ENCODE measurements around the gene VPS18. TPM values are rescaled to one million over a fixed set of nuclear protein-coding genes. Genes with fewer than 3 reads are reported as not detected.

The VPS18 gene
- total RNA-seq, 1 experiment from 2014 or later, result 12.6 TPM

DNA sequence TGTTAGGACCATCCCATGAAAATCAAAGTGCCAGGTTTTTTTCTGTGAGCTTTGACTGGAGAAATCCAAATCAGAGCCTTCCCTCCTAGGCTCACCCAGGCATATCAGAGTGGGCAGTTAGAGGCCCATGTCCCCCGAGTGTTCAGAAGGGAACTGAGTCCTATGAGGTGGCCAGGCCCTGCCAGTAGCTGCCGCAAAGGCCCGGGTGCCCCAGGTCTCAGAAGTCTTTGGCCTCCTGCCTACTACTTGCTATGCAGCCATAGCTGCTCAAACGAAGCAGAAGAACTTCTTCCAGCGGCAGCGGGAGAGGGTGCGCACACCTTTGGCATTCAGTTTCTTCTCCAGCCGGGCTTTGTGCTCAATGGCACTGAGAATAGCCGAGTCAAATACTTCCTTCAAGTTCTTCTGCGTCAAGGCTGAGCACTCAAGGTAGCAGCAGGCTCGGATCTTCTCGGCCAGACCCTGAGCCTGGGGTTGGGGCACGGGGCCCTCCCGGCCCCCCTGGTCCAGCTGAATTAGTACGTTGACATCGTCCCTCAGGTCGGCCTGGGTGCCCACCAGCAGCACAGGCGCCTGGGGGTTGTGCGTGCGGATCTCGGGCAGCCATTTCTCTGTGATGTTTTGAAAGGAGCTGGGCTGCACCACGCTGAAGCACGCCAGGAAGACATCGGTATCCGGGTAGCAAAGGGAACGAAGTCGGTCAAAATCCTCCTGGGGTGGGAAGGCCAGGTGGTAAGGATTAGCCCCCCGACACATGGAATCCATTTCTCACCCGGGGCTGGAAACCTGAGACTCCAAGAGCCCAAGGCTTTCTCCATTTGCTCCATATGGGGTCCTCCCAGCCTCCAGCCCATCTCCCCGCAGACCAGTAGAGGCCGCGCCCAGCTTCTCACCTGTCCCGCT, 21.2 kb upstream of the VPS18 start:
- H3K79me2 ChIP-seq (ENCODE audit: low read length), result no peaks in the 10 kb centered on the region
- no peak overlapping the region for H3K27ac ChIP-seq (ENCODE audit: low read length)
- DNase-seq, result no peak
- H3K36me3 ChIP-seq (ENCODE audit: insufficient read depth, low read length), result no peaks in the 10 kb centered on the region
- no peaks in the 10 kb centered on the region for H3K9me3 ChIP-seq (ENCODE audit: low read length)
- H3K4me3 ChIP-seq (ENCODE audit: low read length), result peak overlapping the region; percentile 68
- peak overlapping the region; percentile 68 for H3K9ac ChIP-seq (ENCODE audit: low read length)
- H3K9me2 ChIP-seq (replicated peaks; ENCODE audit: insufficient read depth, low read length), result no peaks in the 10 kb centered on the region
- no peaks in the 10 kb centered on the region for H3K27me3 ChIP-seq (ENCODE audit: low read length)
- peak overlapping the region; percentile 91 for H2AFZ ChIP-seq (ENCODE audit: low read length)
- no peaks in the 10 kb centered on the region for H4K20me1 ChIP-seq (ENCODE audit: insufficient read depth, low read depth, low read length)
- H3K4me2 ChIP-seq (ENCODE audit: low read depth, low read length, poor library complexity, severe bottlenecking), result peak overlapping the region; percentile 82
- peaks cover 22% of the 10 kb centered on the region for H3K4me1 ChIP-seq (ENCODE audit: low read length)

DNA sequence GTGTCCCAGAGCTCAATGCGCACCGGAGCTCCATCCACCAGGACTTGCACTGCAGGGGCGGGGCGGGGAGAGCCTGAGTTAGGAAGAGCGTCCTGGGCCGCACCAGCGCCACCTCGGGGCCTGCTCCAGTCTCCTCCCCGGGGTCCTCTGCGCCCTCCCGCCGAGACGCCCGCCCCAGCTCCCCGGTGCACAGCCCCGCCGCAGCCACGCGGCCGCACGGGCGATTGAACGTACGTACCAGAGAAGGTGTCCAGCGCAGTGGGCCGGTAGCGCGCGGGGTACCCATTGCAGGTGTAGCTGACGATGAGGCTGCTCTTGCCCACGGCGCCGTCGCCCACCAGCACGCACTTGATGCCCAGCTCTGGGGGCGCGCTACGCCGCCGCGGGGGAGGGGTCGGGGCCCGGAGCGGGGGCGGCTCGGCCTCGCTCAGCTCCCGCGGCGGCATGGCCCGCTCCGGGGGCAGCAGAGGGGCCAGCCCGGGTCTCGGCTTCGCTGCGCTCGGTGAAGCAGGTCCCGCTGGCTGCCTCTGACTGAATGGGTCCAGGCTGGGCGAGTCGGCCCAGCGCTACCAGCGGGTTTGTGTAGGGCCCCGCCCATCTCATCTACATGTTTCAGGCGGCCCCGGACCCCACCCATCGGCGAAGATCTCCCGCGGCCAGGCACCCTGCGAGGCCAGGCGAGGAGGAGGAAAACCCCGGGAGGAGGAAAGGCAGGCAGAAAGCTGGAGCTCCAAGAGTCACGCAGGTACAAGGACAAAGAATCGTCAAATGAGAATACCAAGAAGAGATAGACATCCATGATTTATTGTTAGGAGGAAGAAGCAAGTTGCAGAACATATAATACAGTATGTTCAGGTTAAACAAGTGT, 20.3 kb upstream of the VPS18 start, which contains the start of gene RHOV:
Gene RHOV (minus strand): TSS at position 541 of the 868 bp plus-strand sequence. CDS start 95 bp downstream, at position 446.
- H3K9me3 ChIP-seq (ENCODE audit: low read length), result no peaks in the 10 kb centered on the region
- H3K9me2 ChIP-seq (replicated peaks; ENCODE audit: insufficient read depth, low read length), result no peaks in the 10 kb centered on the region
- H3K36me3 ChIP-seq (ENCODE audit: insufficient read depth, low read length), result no peaks in the 10 kb centered on the region
- H3K9ac ChIP-seq (ENCODE audit: low read length), result peak within 1 kb of the TSS; percentile 68
- no peak within 1 kb of the TSS for H3K27ac ChIP-seq (ENCODE audit: low read length)
- H4K20me1 ChIP-seq (ENCODE audit: insufficient read depth, low read depth, low read length), result no peaks in the 10 kb centered on the region
- no peaks in the 10 kb centered on the region for H3K79me2 ChIP-seq (ENCODE audit: low read length)
- H3K4me3 ChIP-seq (ENCODE audit: low read length), result peak within 1 kb of the TSS; percentile 68
- H3K4me1 ChIP-seq (ENCODE audit: low read length), result peaks cover 22% of the 10 kb centered on the region
- H2AFZ ChIP-seq (ENCODE audit: low read length), result peak within 1 kb of the TSS; percentile 91
- peak; percentile 77 for DNase-seq
- peak within 1 kb of the TSS; percentile 82 for H3K4me2 ChIP-seq (ENCODE audit: low read depth, low read length, poor library complexity, severe bottlenecking)
- no peaks in the 10 kb centered on the region for H3K27me3 ChIP-seq (ENCODE audit: low read length)

DNA sequence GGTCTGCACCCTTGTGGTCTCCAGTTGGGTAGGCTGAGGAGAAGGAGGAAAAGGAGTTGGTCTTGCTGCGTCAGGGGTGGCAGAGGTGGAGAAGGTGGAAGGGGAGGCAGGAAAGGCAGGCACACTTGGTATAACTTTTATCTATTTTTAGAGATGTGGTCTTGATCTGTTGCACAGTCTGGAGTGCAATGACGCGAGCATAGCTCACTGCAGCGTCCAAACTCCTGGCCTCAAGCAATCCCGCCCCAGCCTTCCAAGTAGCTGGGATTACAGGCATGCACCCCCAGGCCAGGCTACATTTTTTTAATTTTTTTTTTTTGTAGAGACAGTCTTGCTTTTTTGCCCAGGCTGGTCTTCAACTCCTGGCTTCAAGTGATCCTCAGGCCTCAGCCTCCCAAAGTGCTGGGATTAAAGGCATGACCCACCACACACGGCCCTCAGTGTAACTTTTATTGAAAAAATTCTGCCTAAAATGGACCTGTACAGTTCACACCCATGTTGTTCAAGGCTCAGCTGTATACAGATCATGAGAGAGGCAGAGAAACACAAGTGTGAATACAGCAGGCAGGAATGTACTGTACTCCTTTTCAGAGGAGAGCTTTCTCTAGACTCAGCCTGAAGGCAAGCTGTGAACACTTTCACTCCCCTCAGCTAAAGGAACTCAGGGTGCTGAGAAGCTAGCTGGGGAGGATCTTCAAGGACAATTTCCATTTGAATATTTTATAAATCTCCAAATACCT, 18.1 kb upstream of the VPS18 start:
- Histone ChIP-seq H3K9ac (ENCODE audit: low read length) (no peak overlapping the region), H4K20me1 (ENCODE audit: insufficient read depth, low read depth, low read length) (no peaks in the 10 kb centered on the region), H3K36me3 (ENCODE audit: insufficient read depth, low read length) (no peaks in the 10 kb centered on the region), H3K4me1 (ENCODE audit: low read length) (peaks cover 22% of the 10 kb centered on the region), H3K9me3 (ENCODE audit: low read length) (no peaks in the 10 kb centered on the region), H2AFZ (ENCODE audit: low read length) (no peak overlapping the region), H3K27me3 (ENCODE audit: low read length) (no peaks in the 10 kb centered on the region), H3K4me2 (ENCODE audit: low read depth, low read length, poor library complexity, severe bottlenecking) (no peak overlapping the region), H3K9me2 (replicated peaks; ENCODE audit: insufficient read depth, low read length) (no peaks in the 10 kb centered on the region), H3K4me3 (ENCODE audit: low read length) (no peak overlapping the region), H3K79me2 (ENCODE audit: low read length) (no peaks in the 10 kb centered on the region), H3K27ac (ENCODE audit: low read length) (no peak overlapping the region)
- no peak for DNase-seq

- no peaks in the 10 kb centered on the region for H3K36me3 ChIP-seq (ENCODE audit: insufficient read depth, low read length)
- no peaks in the 10 kb centered on the region for H3K79me2 ChIP-seq (ENCODE audit: low read length)
- H3K4me1 ChIP-seq (ENCODE audit: low read length), result peaks cover 13% of the 10 kb centered on the region
- H3K9me3 ChIP-seq (ENCODE audit: low read length), result no peaks in the 10 kb centered on the region
- no peak overlapping the region for H3K4me2 ChIP-seq (ENCODE audit: low read depth, low read length, poor library complexity, severe bottlenecking)
- H3K27me3 ChIP-seq (ENCODE audit: low read length), result no peaks in the 10 kb centered on the region
- no peak for DNase-seq
- H3K9me2 ChIP-seq (replicated peaks; ENCODE audit: insufficient read depth, low read length), result no peaks in the 10 kb centered on the region
- H4K20me1 ChIP-seq (ENCODE audit: insufficient read depth, low read depth, low read length), result no peaks in the 10 kb centered on the region
- H3K9ac ChIP-seq (ENCODE audit: low read length), result no peak overlapping the region
- no peak overlapping the region for H3K4me3 ChIP-seq (ENCODE audit: low read length)
- H2AFZ ChIP-seq (ENCODE audit: low read length), result no peak overlapping the region
- H3K27ac ChIP-seq (ENCODE audit: low read length), result no peak overlapping the region
These were observed 16.6 kb upstream of the VPS18 start for GRCh38 chr15:40877694-40878093.

GRCh38 chr15:40878785-40879184, 15.5 kb upstream of the VPS18 start:
- peaks cover 8% of the 10 kb centered on the region for H3K4me1 ChIP-seq (ENCODE audit: low read length)
- no peak overlapping the region for H2AFZ ChIP-seq (ENCODE audit: low read length)
- no peak for DNase-seq
- H3K4me3 ChIP-seq (ENCODE audit: low read length), result no peak overlapping the region
- H3K9ac ChIP-seq (ENCODE audit: low read length), result no peak overlapping the region
- no peaks in the 10 kb centered on the region for H4K20me1 ChIP-seq (ENCODE audit: insufficient read depth, low read depth, low read length)
- H3K4me2 ChIP-seq (ENCODE audit: low read depth, low read length, poor library complexity, severe bottlenecking), result no peak overlapping the region
- no peak overlapping the region for H3K27ac ChIP-seq (ENCODE audit: low read length)
- no peaks in the 10 kb centered on the region for H3K79me2 ChIP-seq (ENCODE audit: low read length)
- H3K9me3 ChIP-seq (ENCODE audit: low read length), result no peaks in the 10 kb centered on the region
- no peaks in the 10 kb centered on the region for H3K9me2 ChIP-seq (replicated peaks; ENCODE audit: insufficient read depth, low read length)
- H3K27me3 ChIP-seq (ENCODE audit: low read length), result no peaks in the 10 kb centered on the region
- no peaks in the 10 kb centered on the region for H3K36me3 ChIP-seq (ENCODE audit: insufficient read depth, low read length)

DNA sequence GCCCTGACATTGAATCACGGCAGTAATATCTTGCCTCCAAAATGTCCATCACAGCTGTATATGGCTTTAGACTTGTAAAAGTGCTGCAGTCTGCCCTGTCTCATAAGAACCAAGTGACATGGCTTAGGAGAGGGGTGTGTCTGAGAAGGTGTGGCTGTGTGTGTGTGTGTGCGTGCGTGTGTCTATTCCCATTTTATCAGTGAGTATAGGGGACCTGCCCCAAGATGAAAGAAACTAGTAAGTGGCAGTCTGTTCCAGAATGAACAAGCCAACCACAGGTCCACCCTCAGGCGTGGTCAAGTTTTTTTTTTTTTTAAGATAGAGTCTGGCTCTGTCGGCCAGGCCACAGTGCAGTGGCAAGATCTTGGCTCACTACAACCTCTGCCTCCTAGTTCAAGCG, 14.6 kb upstream of the VPS18 start:
- H3K9me3 ChIP-seq (ENCODE audit: low read length), result no peaks in the 10 kb centered on the region
- H3K36me3 ChIP-seq (ENCODE audit: insufficient read depth, low read length), result no peaks in the 10 kb centered on the region
- H3K79me2 ChIP-seq (ENCODE audit: low read length), result no peaks in the 10 kb centered on the region
- no peaks in the 10 kb centered on the region for H3K27me3 ChIP-seq (ENCODE audit: low read length)
- no peak for DNase-seq
- H2AFZ ChIP-seq (ENCODE audit: low read length), result no peak overlapping the region
- no peak overlapping the region for H3K4me3 ChIP-seq (ENCODE audit: low read length)
- H3K4me1 ChIP-seq (ENCODE audit: low read length), result no peaks in the 10 kb centered on the region; the same call in 1 of the 2 replicates
- no peak overlapping the region for H3K27ac ChIP-seq (ENCODE audit: low read length)
- H3K4me2 ChIP-seq (ENCODE audit: low read depth, low read length, poor library complexity, severe bottlenecking), result no peak overlapping the region
- no peaks in the 10 kb centered on the region for H4K20me1 ChIP-seq (ENCODE audit: insufficient read depth, low read depth, low read length)
- no peaks in the 10 kb centered on the region for H3K9me2 ChIP-seq (replicated peaks; ENCODE audit: insufficient read depth, low read length)
- no peak overlapping the region for H3K9ac ChIP-seq (ENCODE audit: low read length)

DNA sequence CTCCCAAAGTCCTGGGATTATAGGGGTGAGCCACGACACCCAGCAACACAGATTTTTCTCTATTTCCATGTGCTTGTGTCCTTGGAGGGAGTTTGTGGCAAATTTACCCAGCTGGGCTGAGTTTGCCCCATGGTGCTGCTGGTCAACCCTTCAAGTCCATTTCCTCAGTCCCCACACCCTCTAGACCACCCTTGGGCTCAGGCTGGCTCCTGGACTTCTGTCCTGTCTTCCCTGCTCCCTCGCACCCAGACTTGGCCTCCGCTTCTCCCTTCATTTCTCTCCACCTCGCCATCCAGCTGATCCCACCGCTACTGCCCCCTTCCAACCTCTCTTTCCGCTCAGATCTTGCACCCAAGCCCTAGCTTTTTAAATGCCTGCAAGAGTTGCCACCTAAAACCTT, 12.9 kb upstream of the VPS18 start:
- Histone ChIP-seq H2AFZ (ENCODE audit: low read length) (no peak overlapping the region), H3K9me2 (replicated peaks; ENCODE audit: insufficient read depth, low read length) (no peaks in the 10 kb centered on the region), H3K4me1 (ENCODE audit: low read length) (no peaks in the 10 kb centered on the region), H3K9me3 (ENCODE audit: low read length) (no peaks in the 10 kb centered on the region), H3K27me3 (ENCODE audit: low read length) (no peaks in the 10 kb centered on the region), H3K79me2 (ENCODE audit: low read length) (no peaks in the 10 kb centered on the region), H3K9ac (ENCODE audit: low read length) (no peak overlapping the region), H3K27ac (ENCODE audit: low read length) (no peak overlapping the region), H4K20me1 (ENCODE audit: insufficient read depth, low read depth, low read length) (no peaks in the 10 kb centered on the region), H3K4me3 (ENCODE audit: low read length) (no peak overlapping the region), H3K4me2 (ENCODE audit: low read depth, low read length, poor library complexity, severe bottlenecking) (no peak overlapping the region), H3K36me3 (ENCODE audit: insufficient read depth, low read length) (no peaks in the 10 kb centered on the region)
- no peak for DNase-seq
